ENCODE measurements around the gene ABI3BP. TPM values are rescaled to one million over a fixed set of nuclear protein-coding genes. Genes with fewer than 3 reads are reported as not detected.

Gene ABI3BP
- total RNA-seq, 2 donors from 2014 or later: 16.4 to 34.6 TPM

- Histone ChIP-seq H3K9ac (ENCODE audit: low read depth in 2 of 2, low read length in 2 of 2) (no peak overlapping the region), H3K9me3 (no peaks in the 10 kb centered on the region), H3K4me1 (no peaks in the 10 kb centered on the region), H3K27ac (no peak overlapping the region), H3K4me3 (no peak overlapping the region), H3K36me3 (no peaks in the 10 kb centered on the region), H3K27me3 (no peaks in the 10 kb centered on the region)
- DNase-seq: no peak
- intact Hi-C loops (cut with DNase I): no loop called here
- no peak for TF ChIP-seq CTCF (IDR thresholded peaks at IDR 0.05)
Observed at GRCh38 chr3:100850156-100850555, 143.1 kb downstream of the ABI3BP start.

DNA sequence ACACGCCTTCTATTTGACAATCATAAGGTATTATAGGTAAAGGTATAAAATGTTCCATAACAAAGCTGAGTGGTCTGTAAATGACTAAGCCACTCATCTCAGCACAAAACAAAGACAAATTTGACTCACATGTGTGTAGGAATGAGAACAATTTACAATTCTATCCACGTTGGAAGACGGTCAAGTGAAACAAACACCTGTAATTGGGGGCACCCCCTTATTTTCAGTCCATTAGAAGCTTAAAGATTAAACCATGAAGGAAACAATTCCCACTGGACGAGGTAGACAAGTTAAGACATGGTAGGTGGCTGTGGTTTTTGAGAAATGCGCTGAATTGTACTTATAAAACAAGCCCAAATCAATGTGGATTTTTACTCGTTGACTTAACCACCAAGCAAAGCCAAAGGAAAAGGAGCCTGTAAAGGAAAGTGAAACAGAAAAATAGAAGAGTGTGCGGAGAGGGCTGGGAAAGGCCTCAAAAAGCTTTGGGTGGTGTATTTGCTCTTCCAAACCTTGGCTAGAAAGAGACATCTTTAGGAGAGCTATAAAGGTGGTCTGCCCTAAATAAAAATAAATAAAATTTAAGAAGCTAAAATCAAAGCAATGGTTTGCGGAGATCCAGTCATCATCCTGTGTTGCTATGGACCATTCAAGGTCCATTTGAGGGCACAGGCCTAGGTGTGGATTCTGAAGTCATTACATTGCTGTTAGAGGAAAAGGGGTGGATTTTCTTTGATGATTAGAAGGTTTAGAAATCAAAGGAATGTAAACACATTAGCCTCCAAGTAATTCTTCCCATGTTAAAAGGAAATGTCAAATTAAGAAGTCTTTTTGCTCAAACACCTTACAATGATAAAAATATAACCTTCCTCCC lies 148.9 kb downstream of the ABI3BP start:
- Histone ChIP-seq H3K36me3 (no peaks in the 10 kb centered on the region), H3K4me1 (no peaks in the 10 kb centered on the region), H3K9me3 (no peaks in the 10 kb centered on the region), H3K4me3 (no peak overlapping the region), H3K27me3 (no peaks in the 10 kb centered on the region), H3K27ac (no peak overlapping the region), H3K9ac (ENCODE audit: low read depth in 2 of 2, low read length in 2 of 2) (no peak overlapping the region)
- no peak for DNase-seq
- TF ChIP-seq CTCF (IDR thresholded peaks at IDR 0.05): no peak
- intact Hi-C loops (cut with DNase I): no loop called here

DNA sequence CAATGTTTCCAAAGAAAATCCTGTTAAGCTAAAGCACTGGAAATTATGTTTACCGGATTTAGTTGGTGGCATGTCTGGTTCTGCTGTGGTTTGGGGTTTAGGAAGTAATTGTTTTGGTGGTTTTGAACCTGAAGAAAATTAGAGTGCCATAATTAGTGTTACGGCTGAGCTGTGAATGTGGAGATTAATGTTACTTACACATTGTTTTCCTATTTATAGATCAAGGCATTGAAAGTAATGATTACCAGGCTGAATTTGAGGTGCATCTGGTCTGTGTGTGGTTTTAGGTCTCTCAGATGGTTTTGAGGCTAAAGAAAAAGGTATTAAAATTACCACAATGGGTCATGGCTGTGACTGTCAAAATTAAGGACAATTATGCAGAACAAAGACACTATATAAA lies 155.1 kb downstream of the ABI3BP start:
- Histone ChIP-seq H3K4me3 (no peak overlapping the region), H3K9me3 (no peaks in the 10 kb centered on the region), H3K27me3 (no peaks in the 10 kb centered on the region), H3K4me1 (no peaks in the 10 kb centered on the region), H3K27ac (no peak overlapping the region), H3K9ac (ENCODE audit: low read depth in 2 of 2, low read length in 2 of 2) (no peak overlapping the region), H3K36me3 (no peaks in the 10 kb centered on the region)
- DNase-seq: no peak
- TF ChIP-seq CTCF (IDR thresholded peaks at IDR 0.05): no peak
- intact Hi-C loops (cut with DNase I): no loop called here

DNA sequence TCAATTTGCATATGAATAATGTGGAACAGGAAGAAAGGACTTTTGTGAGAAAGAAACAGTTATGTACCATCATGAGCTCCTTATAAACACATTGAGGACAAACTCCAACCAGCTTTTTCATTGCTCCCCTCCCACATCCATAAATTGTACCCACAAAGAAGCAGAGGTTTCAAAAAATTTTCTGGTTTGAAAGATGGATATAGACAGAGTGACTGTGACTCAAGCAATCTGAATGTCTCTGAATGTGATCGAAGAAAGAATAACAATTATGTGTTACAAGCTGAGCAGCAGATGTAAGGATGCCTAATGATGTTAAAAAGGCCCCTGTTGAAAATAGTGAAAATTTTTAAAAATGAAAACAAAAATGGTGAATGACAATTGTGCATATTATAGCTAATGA lies 156.6 kb downstream of the ABI3BP start:
- Histone ChIP-seq H3K27ac (no peak overlapping the region), H3K27me3 (no peaks in the 10 kb centered on the region), H3K9ac (ENCODE audit: low read depth in 2 of 2, low read length in 2 of 2) (no peak overlapping the region), H3K9me3 (no peaks in the 10 kb centered on the region), H3K4me1 (no peaks in the 10 kb centered on the region), H3K36me3 (no peaks in the 10 kb centered on the region), H3K4me3 (no peak overlapping the region)
- intact Hi-C loops (cut with DNase I): no loop called here
- TF ChIP-seq CTCF (IDR thresholded peaks at IDR 0.05): no peak
- no peak for DNase-seq

DNA sequence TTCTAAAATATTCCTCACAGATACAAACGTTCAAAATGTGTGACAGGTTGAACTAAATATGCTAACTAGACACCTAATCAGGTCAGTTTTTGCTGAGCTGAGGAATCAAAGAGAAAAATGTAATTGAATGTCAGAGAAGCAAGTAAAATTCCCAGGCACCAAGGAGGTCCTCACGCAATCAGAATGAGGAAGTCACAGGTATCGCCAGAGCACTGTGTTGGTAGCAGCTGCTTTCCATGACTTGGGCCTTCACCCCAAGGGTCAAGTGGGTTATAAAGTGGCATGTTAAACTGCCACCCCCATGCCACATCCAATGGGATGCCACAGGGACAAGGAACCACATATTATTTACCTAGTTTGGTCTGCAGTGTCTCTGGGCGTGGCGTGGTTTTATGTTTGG lies 158.9 kb downstream of the ABI3BP start:
- H3K27ac ChIP-seq: no peak overlapping the region
- no peak for DNase-seq
- no peak overlapping the region for H3K4me3 ChIP-seq
- no peaks in the 10 kb centered on the region for H3K36me3 ChIP-seq
- no peaks in the 10 kb centered on the region for H3K9me3 ChIP-seq
- H3K27me3 ChIP-seq: no peaks in the 10 kb centered on the region
- TF ChIP-seq CTCF (IDR thresholded peaks at IDR 0.05): no peak
- H3K9ac ChIP-seq (ENCODE audit: low read depth in 2 of 2, low read length in 2 of 2): no peak overlapping the region
- intact Hi-C loops (cut with DNase I): no loop called here
- no peaks in the 10 kb centered on the region for H3K4me1 ChIP-seq

Data from colonic mucosa (tissue), 4 donors.